Panc1 (cell line): Measurements from ENCODE around the gene WDFY3. TPM values are rescaled to one million over a fixed set of nuclear protein-coding genes. Genes with fewer than 3 reads are reported as not detected.

Source experiments
- ATAC-seq: fragments of 200-7000 bp; cut with Tn5 transposase; 2 replicates; pipeline ENCODE4 v1.9.1; 2020; ENCODE audit warnings: mild to moderate bottlenecking, moderate library complexity
- BruUV-seq: library from RNA; stranded (reverse); fragments of 400-500 nt; replicated peaks from 2 replicates; lab custom pipeline; 2021; lab: Mats Ljungman, UMichigan
- CTCF ChIA-PET: fragments of 300-600 bp; sonication (Branson Sonifier 250); formaldehyde crosslinking; loops from one replicate; lab custom pipeline; 2022; ENCODE audit warnings: antibody characterized with exemption; lab: Charles Lee
- POLR2A ChIA-PET: fragments of 300-600 bp; sonication (Branson Sonifier 250); formaldehyde crosslinking; loops from one replicate; lab custom pipeline; 2022; ENCODE audit warnings: antibody characterized with exemption; lab: Charles Lee
- DNase-seq: peaks from one replicate; pipeline ENCODE4 v3.0.0-alpha.2; 2010; ENCODE audit warnings: low read depth, low spot score
- H3K27ac ChIP-seq: 2 replicates; pipeline ENCODE4 v1.5.1; 2011; ENCODE audit warnings: mild to moderate bottlenecking, low read length, inconsistent platforms
- H3K27me3 ChIP-seq: fragments of 200-500 bp; sonication (Bioruptor generic); 2 replicates; pipeline ENCODE4 v1.6.0; 2014; ENCODE audit warnings: low read length, inconsistent platforms; ENCODE audit not compliant: control insufficient read depth, insufficient read depth
- H3K36me3 ChIP-seq: fragments of 200-500 bp; sonication (Bioruptor generic); 2 replicates; pipeline ENCODE4 v1.5.1; 2014; ENCODE audit warnings: inconsistent platforms, mild to moderate bottlenecking, low read length, moderate library complexity; ENCODE audit not compliant: control insufficient read depth, insufficient read depth
- H3K4me1 ChIP-seq: 2 replicates; pipeline ENCODE4 v1.5.1; 2011; ENCODE audit warnings: inconsistent platforms, mild to moderate bottlenecking, low read length, moderate library complexity; ENCODE audit not compliant: control insufficient read depth, insufficient read depth
- H3K4me3 ChIP-seq, 2 experiments: 2 replicates each; pipeline ENCODE4 v1.5.1; 2011 to 2012; ENCODE audit warnings: low read depth in 2 of 2, low read length in 2 of 2, mild to moderate bottlenecking in 2 of 2, inconsistent platforms in 1 of 2, moderate library complexity in 1 of 2
- H3K9me3 ChIP-seq: fragments of 200-500 bp; sonication (Bioruptor generic); 2 replicates; pipeline ENCODE4 v1.5.1; 2014; ENCODE audit warnings: low read depth, mild to moderate bottlenecking, inconsistent platforms, low read length, moderate library complexity; ENCODE audit not compliant: control insufficient read depth, insufficient read depth
- CTCF ChIP-seq: fragments of 450-650 bp; IDR thresholded peaks from 2 replicates; pipeline ENCODE4 v1.5.1; 2017; ENCODE audit warnings: mild to moderate bottlenecking
- POLR2AphosphoS5 ChIP-seq: IDR thresholded peaks from 2 replicates; pipeline ENCODE4 v1.6.1; 2012; ENCODE audit warnings: mild to moderate bottlenecking, low read depth, low read length, moderate library complexity
- REST ChIP-seq, 2 experiments: IDR thresholded peaks; 2 replicates each; pipeline ENCODE4 v1.6.1; 2011 to 2012; ENCODE audit warnings: low read depth in 2 of 2, control low read depth in 1 of 2, low read length in 1 of 2, mild to moderate bottlenecking in 1 of 2, moderate library complexity in 1 of 2; ENCODE audit not compliant: insufficient read depth in 1 of 2
- SIN3A ChIP-seq: IDR thresholded peaks from 2 replicates; pipeline ENCODE4 v1.6.1; 2012; ENCODE audit warnings: low read depth, mild to moderate bottlenecking, low read length, moderate library complexity, borderline replicate concordance; ENCODE audit not compliant: insufficient read depth
- TCF7L2 ChIP-seq: IDR thresholded peaks from 2 replicates; pipeline ENCODE4 v1.6.1; 2011; ENCODE audit warnings: mild to moderate bottlenecking, low read depth, low read length, inconsistent platforms
- in situ Hi-C: cut with HindIII; loops from 2 replicates; pipeline ENCODE4 v1.10.0; 2016; ENCODE audit warnings: low sequenced_read_pairs, low pct_unique_long_range_greater_than_20kb
- intact Hi-C: fragments of 100-400 bp; cut with micrococcal nuclease; formaldehyde crosslinking; loops from one replicate; pipeline ENCODE4 v1.10.0; 2022; ENCODE audit not compliant: unreplicated experiment
- total RNA-seq: library from RNA; stranded (reverse); gene quantifications from one replicate; pipeline ENCODE4 v1.2.1, GENCODE V29; 2021; ENCODE audit not compliant: unreplicated experiment

WDFY3 gene
- total RNA-seq, 1 experiment from 2014 or later = 47.8 TPM

GRCh38 chr4:84857296-84857695, 109.2 kb downstream of the WDFY3 start:
- Histone ChIP-seq H3K4me1 (no peaks in the 10 kb centered on the region), H3K9me3 (no peaks in the 10 kb centered on the region), H3K36me3 (no peaks in the 10 kb centered on the region), H3K27ac (no peak overlapping the region), H3K4me3 (no peak overlapping the region), H3K27me3 (no peaks in the 10 kb centered on the region)
- DNase-seq = no peak
- intact Hi-C loops (no loop called here), in situ Hi-C loops (no loop called here)
- TF ChIP-seq REST (IDR thresholded peaks at IDR 0.05; ENCODE audit: insufficient read depth in 1 of 2, low read depth in 2 of 2, low read length in 1 of 2) (no peak), TCF7L2 (no peak), POLR2AphosphoS5 (no peak), CTCF (no peak), SIN3A (no peak)
- no peak for ATAC-seq
- ChIA-PET POLR2A (no interaction called here), CTCF (no interaction called here)
- no TSS peak for BruUV-seq

- H3K9me3 ChIP-seq = no peaks in the 10 kb centered on the region
- no peak for ATAC-seq
- intact Hi-C loops (no loop called here), in situ Hi-C loops (no loop called here)
- H3K4me3 ChIP-seq = no peak overlapping the region
- no peaks in the 10 kb centered on the region for H3K4me1 ChIP-seq
- no peaks in the 10 kb centered on the region for H3K36me3 ChIP-seq
- CTCF ChIA-PET = no interaction called here
- no TSS peak for BruUV-seq
- no peak for DNase-seq
- POLR2A ChIA-PET = no interaction called here
- H3K27ac ChIP-seq = no peak overlapping the region
- TF ChIP-seq CTCF (no peak), TCF7L2 (no peak), SIN3A (no peak), POLR2AphosphoS5 (no peak), REST (IDR thresholded peaks at IDR 0.05; ENCODE audit: insufficient read depth in 1 of 2, low read depth in 2 of 2, low read length in 1 of 2) (no peak)
- no peaks in the 10 kb centered on the region for H3K27me3 ChIP-seq
Measured at GRCh38 chr4:84856468-84857049, 109.9 kb downstream of the WDFY3 start.
